Measurements from ENCODE around the gene SPTSSB. TPM values are rescaled to one million over a fixed set of nuclear protein-coding genes. Genes with fewer than 3 reads are reported as not detected.

SPTSSB gene
- total RNA-seq, 1 donor = 0.45 TPM

DNA sequence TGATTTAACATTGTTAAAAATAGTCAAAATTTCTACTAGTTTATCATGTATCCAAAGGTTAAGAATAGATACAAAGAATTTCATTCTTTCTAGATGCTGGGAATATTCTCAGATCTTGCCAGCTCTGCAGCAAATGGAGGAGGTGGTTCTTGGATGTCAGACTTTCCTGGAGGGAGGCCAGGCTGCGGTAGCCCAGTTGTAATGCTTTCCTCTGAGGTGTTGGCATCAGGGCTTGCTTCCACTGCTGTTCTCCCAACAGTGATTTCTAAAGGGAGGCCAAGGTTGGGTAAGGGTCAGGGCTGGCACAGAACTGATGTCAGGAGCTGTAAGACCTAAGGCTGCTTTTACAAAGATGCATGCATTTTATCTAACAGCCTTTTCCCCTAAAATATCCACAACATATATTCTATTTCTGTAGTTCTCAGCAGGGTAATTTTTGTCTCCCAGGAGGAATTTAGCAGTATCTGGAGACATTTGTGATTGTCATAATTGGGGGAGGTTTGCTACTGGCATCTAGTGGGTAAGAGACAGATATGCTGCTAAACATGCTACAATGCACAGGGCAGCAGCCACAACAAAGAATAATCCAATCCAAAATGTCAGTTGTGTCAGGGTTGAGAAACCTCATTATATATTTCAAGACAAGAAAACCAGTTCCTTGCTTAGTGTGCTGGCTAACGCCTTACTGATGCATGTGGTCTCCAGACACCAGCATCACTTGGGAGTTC lies 42.0 kb upstream of the SPTSSB start:
- TF ChIP-seq CTCF (IDR thresholded peaks at IDR 0.05; ENCODE audit: insufficient read depth, low read length) = no peak
- no peak overlapping the region for H3K4me3 ChIP-seq (ENCODE audit: low read depth, low read length)
- DNase-seq (ENCODE audit: low read depth) = peak; percentile 72

GRCh38 chr3:161412123-161412522 lies 40.8 kb upstream of the SPTSSB start:
- no peak for TF ChIP-seq CTCF (IDR thresholded peaks at IDR 0.05; ENCODE audit: insufficient read depth, low read length)
- no peak overlapping the region for H3K4me3 ChIP-seq (ENCODE audit: low read depth, low read length)
- no peak for DNase-seq (ENCODE audit: low read depth)

DNA sequence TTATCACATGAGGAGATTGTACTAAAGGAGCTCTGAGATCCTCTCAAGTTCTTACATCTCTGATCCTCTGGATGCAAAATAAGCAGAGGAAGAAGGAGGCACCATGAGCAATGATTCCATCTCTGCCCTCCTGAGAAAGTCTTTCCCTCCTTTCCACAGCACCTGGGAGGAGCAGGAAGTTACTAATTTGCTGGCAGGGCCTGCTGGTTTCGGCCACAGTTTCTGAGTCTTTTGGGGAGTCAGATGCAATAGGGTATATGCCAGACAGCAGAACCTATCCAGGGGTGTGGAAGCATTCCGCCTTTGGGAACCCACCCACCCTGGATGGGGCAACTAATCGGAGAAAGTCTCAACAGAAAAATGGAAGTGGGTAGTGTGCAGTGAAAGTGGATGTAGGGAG lies 38.5 kb upstream of the SPTSSB start:
- H3K4me3 ChIP-seq (ENCODE audit: low read depth, low read length) = no peak overlapping the region
- DNase-seq (ENCODE audit: low read depth) = no peak
- TF ChIP-seq CTCF (IDR thresholded peaks at IDR 0.05; ENCODE audit: insufficient read depth, low read length) = no peak

DNA sequence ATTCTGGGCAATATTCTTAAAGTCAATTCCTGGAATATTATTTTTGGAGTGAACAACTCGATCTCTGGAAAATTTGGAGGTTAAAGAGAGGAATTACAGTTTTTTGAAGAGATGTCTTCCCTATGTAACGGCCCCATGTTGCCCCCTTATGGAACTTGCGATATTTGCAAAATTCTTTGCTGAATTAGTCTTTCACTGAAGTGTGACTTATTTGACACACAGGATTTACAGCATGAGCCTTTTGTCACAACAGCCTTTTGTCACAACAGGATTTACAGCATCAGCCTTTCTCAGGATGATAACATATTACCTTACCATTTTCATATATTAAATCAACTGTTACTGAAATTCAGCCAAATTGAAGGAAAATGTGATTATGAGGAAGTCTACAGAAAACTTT lies 37.8 kb upstream of the SPTSSB start:
- DNase-seq (ENCODE audit: low read depth) = peak; percentile 70
- TF ChIP-seq CTCF (IDR thresholded peaks at IDR 0.05; ENCODE audit: insufficient read depth, low read length) = peak; percentile 71
- H3K4me3 ChIP-seq (ENCODE audit: low read depth, low read length) = no peak overlapping the region

GRCh38 chr3:161406594-161407555 lies 35.6 kb upstream of the SPTSSB start:
- no peak overlapping the region for H3K4me3 ChIP-seq (ENCODE audit: low read depth, low read length)
- no peak for TF ChIP-seq CTCF (IDR thresholded peaks at IDR 0.05; ENCODE audit: insufficient read depth, low read length)
- DNase-seq (ENCODE audit: low read depth) = no peak

- no peak overlapping the region for H3K4me3 ChIP-seq (ENCODE audit: low read depth, low read length)
- TF ChIP-seq CTCF (IDR thresholded peaks at IDR 0.05; ENCODE audit: insufficient read depth, low read length) = no peak
- no peak for DNase-seq (ENCODE audit: low read depth)
Observed at GRCh38 chr3:161405836-161406235, 34.5 kb upstream of the SPTSSB start.

Measured in fibroblast of the aortic adventitia (primary cell).